ENCODE results near the gene TIMM22.
"Not testable (repeated sequence)": the region's sequence is repeated elsewhere in the genome, so short reads cannot be mapped to it uniquely, and the experiment has no call there.

The TIMM22 gene

GRCh38 chr17:996554-997344, at the start of gene TIMM22:
TSS of gene TIMM22 (plus strand) at chr17:997129. CDS start at chr17:997143, 14 bp downstream.
- peak; percentile 87 for DNase-seq

GRCh38 chr17:948284-948852, 48.6 kb upstream of the TIMM22 start:
- DNase-seq: no peak

GRCh38 chr17:949623-950303, 47.2 kb upstream of the TIMM22 start:
- no peak for DNase-seq

- no peak for DNase-seq
Observed at GRCh38 chr17:951325-952132, 45.4 kb upstream of the TIMM22 start.

- DNase-seq: not testable (repeated sequence)
Observed at GRCh38 chr17:952592-952991, 44.3 kb upstream of the TIMM22 start.

GRCh38 chr17:953767-954166, 43.2 kb upstream of the TIMM22 start:
- DNase-seq: no peak

- no peak for DNase-seq
Observed at GRCh38 chr17:954431-955164, 42.3 kb upstream of the TIMM22 start.

GRCh38 chr17:956905-957304, 40.0 kb upstream of the TIMM22 start:
- DNase-seq: no peak

GRCh38 chr17:957856-958421, 39.0 kb upstream of the TIMM22 start:
- no peak for DNase-seq

- no peak for DNase-seq
Observed at GRCh38 chr17:958712-959451, 38.0 kb upstream of the TIMM22 start.

- no peak for DNase-seq
Observed at GRCh38 chr17:962166-962565, 34.8 kb upstream of the TIMM22 start.

- no peak for DNase-seq
Observed at GRCh38 chr17:962670-963069, 34.3 kb upstream of the TIMM22 start.

- DNase-seq: no peak
Observed at GRCh38 chr17:964876-965275, 32.1 kb upstream of the TIMM22 start.

GRCh38 chr17:965311-965989, 31.5 kb upstream of the TIMM22 start:
- DNase-seq: no peak

- no peak for DNase-seq
Observed at GRCh38 chr17:967122-967521, 29.8 kb upstream of the TIMM22 start.

GRCh38 chr17:968812-969730, 27.9 kb upstream of the TIMM22 start:
- no peak for DNase-seq

GRCh38 chr17:969811-970355, 27.0 kb upstream of the TIMM22 start:
- no peak for DNase-seq

- no peak for DNase-seq
Observed at GRCh38 chr17:970364-970763, 26.6 kb upstream of the TIMM22 start.

GRCh38 chr17:971861-972260, 25.1 kb upstream of the TIMM22 start:
- DNase-seq: not testable (repeated sequence)
